IPS DF 4.7 (cell line): ENCODE data around the gene TMEM266.

Experiments used
- DNase-seq: peaks from one replicate; pipeline ENCODE4 v3.0.0-alpha.2; 2013; ENCODE audit warnings: low spot score; ENCODE audit errors: extremely low read depth

TMEM266 gene

GRCh38 chr15:76235186-76235826 is 175.5 kb downstream of the TMEM266 start:
- DNase-seq: no peak

- DNase-seq: no peak
These were observed 176.6 kb downstream of the TMEM266 start for GRCh38 chr15:76236350-76236749.

GRCh38 chr15:76239786-76240185 is 180.0 kb downstream of the TMEM266 start:
- DNase-seq: no peak

- DNase-seq: no peak
These were observed 185.4 kb downstream of the TMEM266 start for GRCh38 chr15:76245072-76245610.

GRCh38 chr15:76251717-76252116 is 191.9 kb downstream of the TMEM266 start:
- no peak for DNase-seq

GRCh38 chr15:76252249-76252648 is 192.5 kb downstream of the TMEM266 start:
- no peak for DNase-seq

GRCh38 chr15:76253691-76254473 is 194.1 kb downstream of the TMEM266 start:
- DNase-seq: no peak
